Esophagus squamous epithelium (tissue), 5 donors: ENCODE results near the gene PRKAG1. TPM values are rescaled to one million over a fixed set of nuclear protein-coding genes. Genes with fewer than 3 reads are reported as not detected.

Experiments used
- DNase-seq: peaks from one replicate; lab custom pipeline; 2025; lab: John Stamatoyannopoulos, UW
- H3K27ac ChIP-seq, 4 donors: fragments of 200-600 bp; sonication (generic); one replicate each; pipeline ENCODE4 v1.5.1; 2016 to 2019; ENCODE audit warnings: mild to moderate bottlenecking in 1 of 4
- H3K27me3 ChIP-seq, 4 donors: fragments of 200-600 bp; sonication (generic); 1 replicate in 3 of 4; 2 replicates in 1 of 4; pipeline versions ENCODE4 v1.5.1 to v1.6.0; 2017 to 2021; ENCODE audit warnings: antibody characterized with exemption in 1 of 4
- H3K36me3 ChIP-seq, 3 donors: fragments of 200-600 bp; sonication (generic); one replicate each; pipeline ENCODE4 v1.5.1; 2016 to 2019
- H3K4me1 ChIP-seq, 3 donors: fragments of 200-600 bp; sonication (generic); one replicate each; pipeline ENCODE4 v1.5.1; 2017 to 2019
- H3K4me3 ChIP-seq, 4 donors: fragments of 200-600 bp; sonication (generic); 1 replicate in 3 of 4; 2 replicates in 1 of 4; pipeline ENCODE4 v1.5.1; 2016 to 2019; ENCODE audit warnings: mild to moderate bottlenecking in 2 of 4, moderate library complexity in 1 of 4
- H3K9me3 ChIP-seq, 3 donors: fragments of 200-600 bp; sonication (generic); one replicate each; pipeline ENCODE4 v1.5.1; 2016 to 2019
- POLR2A ChIP-seq, 4 donors: fragments of 450-650 bp; IDR thresholded peaks; one replicate each; pipeline ENCODE4 v1.6.1; 2017; ENCODE audit warnings: antibody characterized with exemption in 4 of 4, mild to moderate bottlenecking in 4 of 4, moderate library complexity in 3 of 4
- WGBS, 2 donors: methylation state at CpG; one replicate each; pipeline ENCODE4 v1.1.5; 2018; 5-methylcytosine and 5-hydroxymethylcytosine counted together
- intact Hi-C: fragments of 100-400 bp; cut with DNase I; formaldehyde crosslinking; loops from one replicate; pipeline ENCODE4 v1.15.0; 2022
- total RNA-seq, 4 donors: library from RNA; depleted of rRNA; stranded (reverse); fragments of >200 nt; gene quantifications; one replicate each; pipeline ENCODE4 v1.1.0, GENCODE V29; 2016
- TF ChIP-seq, protein P1 (sequence below), 6 experiments: fragments of 450-650 bp in 4 of 6; fragments of 200-600 bp in 2 of 6; sonication (generic) in 2 of 6; IDR thresholded peaks; one replicate each; pipeline ENCODE4 v1.5.1; 2016 to 2019; ENCODE audit warnings: antibody characterized with exemption in 6 of 6, mild to moderate bottlenecking in 4 of 6, moderate library complexity in 4 of 6
- donor health status: DM: yes; HTN: yes; CAD: no.

PRKAG1 gene
- total RNA-seq, 4 donors from 2014 or later = 31.9 to 58.6 (median 47.8) TPM

DNA sequence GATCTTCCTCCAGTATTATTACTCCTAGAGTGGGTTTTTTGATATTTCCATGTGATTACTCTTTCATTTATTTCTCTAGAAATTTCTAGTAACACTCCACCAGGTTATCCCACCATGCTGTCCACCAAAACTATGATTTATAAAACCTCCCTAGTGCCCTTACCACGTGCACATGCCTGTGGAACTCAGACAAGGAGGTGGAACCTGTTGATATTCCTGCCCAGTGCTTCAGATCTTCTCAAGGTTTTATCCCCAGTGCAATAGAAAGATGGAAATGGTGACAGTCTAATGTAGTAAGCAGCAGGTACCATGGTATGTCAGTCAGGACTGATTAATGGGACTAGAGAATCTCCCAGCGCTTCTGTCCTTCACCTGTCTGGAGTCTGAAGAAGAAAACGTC is 57.7 kb downstream of the PRKAG1 start:
- Histone ChIP-seq H3K27me3 (no peaks in the 10 kb centered on the region), H3K4me3 (no peak overlapping the region), H3K4me1 (peaks cover 8 to 21% (median 9%) of the 10 kb centered on the region in 3 donors), H3K9me3 (no peaks in the 10 kb centered on the region), H3K36me3 (no peaks in the 10 kb centered on the region), H3K27ac (no peak overlapping the region)
- 67 to 83% methylated on average over 2 to 3 of the region's 3 CpGs for WGBS, 2 donors
- DNase-seq = no peak
- intact Hi-C loops = no loop called here
- TF ChIP-seq, protein P1, sequence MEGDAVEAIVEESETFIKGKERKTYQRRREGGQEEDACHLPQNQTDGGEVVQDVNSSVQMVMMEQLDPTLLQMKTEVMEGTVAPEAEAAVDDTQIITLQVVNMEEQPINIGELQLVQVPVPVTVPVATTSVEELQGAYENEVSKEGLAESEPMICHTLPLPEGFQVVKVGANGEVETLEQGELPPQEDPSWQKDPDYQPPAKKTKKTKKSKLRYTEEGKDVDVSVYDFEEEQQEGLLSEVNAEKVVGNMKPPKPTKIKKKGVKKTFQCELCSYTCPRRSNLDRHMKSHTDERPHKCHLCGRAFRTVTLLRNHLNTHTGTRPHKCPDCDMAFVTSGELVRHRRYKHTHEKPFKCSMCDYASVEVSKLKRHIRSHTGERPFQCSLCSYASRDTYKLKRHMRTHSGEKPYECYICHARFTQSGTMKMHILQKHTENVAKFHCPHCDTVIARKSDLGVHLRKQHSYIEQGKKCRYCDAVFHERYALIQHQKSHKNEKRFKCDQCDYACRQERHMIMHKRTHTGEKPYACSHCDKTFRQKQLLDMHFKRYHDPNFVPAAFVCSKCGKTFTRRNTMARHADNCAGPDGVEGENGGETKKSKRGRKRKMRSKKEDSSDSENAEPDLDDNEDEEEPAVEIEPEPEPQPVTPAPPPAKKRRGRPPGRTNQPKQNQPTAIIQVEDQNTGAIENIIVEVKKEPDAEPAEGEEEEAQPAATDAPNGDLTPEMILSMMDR (IDR thresholded peaks at IDR 0.05) = no peak
- no peak for TF ChIP-seq POLR2A (IDR thresholded peaks at IDR 0.05)

DNA sequence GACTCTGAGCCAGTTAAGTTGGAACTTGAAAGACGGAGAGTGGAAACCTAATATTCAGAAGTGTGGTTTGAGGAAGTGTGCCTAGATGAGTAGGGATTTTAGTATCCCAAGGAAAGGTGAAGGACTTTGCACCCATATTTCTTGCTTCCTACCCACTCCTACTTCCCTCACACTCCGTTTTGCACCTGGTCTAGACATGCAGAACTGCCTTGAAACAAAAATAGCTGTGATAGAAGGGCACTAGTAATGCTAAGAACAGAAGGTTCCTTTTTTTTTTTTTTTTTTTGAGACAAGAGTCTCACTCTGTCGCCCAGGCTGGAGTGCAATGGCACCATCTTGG is 60.6 kb downstream of the PRKAG1 start:
- Histone ChIP-seq H3K4me3 (peak overlapping the region in 3 of 4 donors; percentile 72 to 97 (median 95)), H3K9me3 (no peaks in the 10 kb centered on the region), H3K27me3 (no peaks in the 10 kb centered on the region), H3K27ac (peak overlapping the region; percentile 81 to 92 (median 86)), H3K4me1 (peaks cover 13 to 49% (median 15%) of the 10 kb centered on the region in 3 donors), H3K36me3 (peaks cover 0 to 17% (median 0%) of the 10 kb centered on the region in 3 donors)
- no peak for TF ChIP-seq POLR2A (IDR thresholded peaks at IDR 0.05)
- TF ChIP-seq, protein P1 (IDR thresholded peaks at IDR 0.05) = no peak
- 0 to 23% methylated on average over 2 to 3 of the region's 3 CpGs for WGBS, 2 donors
- no peak for DNase-seq
- intact Hi-C loops = no loop called here

DNA sequence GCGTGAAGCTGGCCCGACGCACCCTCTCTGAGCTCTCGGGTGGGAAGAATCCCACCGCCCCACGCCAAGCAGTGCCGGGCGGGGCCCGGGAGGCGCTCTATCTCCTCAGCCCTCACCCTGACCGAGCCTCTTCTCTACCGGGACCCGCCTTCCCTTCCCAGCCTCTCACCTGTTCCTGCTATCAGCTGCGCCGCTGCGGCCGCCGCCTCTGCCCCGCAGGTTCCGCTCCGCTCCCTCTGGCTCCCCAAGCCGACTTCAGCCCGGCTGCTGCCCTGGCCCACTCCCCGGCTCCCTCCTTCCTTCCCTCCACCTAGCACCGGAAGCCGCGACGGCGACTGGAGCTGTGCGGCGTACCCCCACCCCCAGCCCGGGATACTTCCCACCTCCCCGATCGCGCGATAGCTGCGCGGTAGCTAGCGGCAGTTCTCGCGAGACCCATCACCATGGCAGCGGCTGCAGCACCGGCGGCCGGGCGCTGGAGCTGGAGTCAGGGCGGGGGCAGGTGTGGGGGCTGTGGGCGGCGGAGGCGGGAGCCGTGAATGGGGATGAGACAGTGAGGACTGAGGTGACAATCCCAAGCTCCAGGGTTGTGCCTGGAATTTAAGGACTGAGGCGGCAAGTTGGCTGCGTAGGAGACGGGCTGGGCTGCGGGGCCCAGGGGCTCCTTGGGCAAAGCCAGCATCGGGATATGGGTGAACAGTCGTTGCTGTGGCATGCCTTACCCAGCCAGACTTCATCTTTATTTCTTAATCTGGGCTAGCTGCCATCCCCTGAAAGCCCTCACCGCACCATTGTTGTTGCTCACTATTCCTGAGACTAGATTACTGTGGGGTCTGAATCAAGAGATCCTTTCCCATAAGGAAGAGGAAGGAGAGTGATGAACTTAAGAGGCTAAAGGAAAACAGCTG is 61.2 kb downstream of the PRKAG1 start, which contains the start of gene ARF3:
ARF3 (minus strand) TSS at position 347 of the 908 bp plus-strand sequence. CDS start 16,392 bp downstream, outside the sequence.
- DNase-seq = peak; percentile 58
- H3K9me3 ChIP-seq = no peaks in the 10 kb centered on the region
- TF ChIP-seq, protein P1 (IDR thresholded peaks at IDR 0.05) = no peak
- peak in 3 of 4 donors; percentile 24 to 70 (median 64) for TF ChIP-seq POLR2A (IDR thresholded peaks at IDR 0.05)
- H3K4me1 ChIP-seq = peaks cover 13 to 53% (median 15%) of the 10 kb centered on the region in 3 donors
- H3K27ac ChIP-seq = peak within 1 kb of the TSS; percentile 81 to 92 (median 86)
- WGBS, 2 donors = 0 to 1% methylated on average over 6 to 25 of the region's 58 CpGs
- H3K4me3 ChIP-seq = peak within 1 kb of the TSS; percentile 72 to 97 (median 94)
- peaks cover 0 to 23% (median 4%) of the 10 kb centered on the region in 3 donors for H3K36me3 ChIP-seq
- intact Hi-C loops = no loop called here
- no peaks in the 10 kb centered on the region for H3K27me3 ChIP-seq

DNA sequence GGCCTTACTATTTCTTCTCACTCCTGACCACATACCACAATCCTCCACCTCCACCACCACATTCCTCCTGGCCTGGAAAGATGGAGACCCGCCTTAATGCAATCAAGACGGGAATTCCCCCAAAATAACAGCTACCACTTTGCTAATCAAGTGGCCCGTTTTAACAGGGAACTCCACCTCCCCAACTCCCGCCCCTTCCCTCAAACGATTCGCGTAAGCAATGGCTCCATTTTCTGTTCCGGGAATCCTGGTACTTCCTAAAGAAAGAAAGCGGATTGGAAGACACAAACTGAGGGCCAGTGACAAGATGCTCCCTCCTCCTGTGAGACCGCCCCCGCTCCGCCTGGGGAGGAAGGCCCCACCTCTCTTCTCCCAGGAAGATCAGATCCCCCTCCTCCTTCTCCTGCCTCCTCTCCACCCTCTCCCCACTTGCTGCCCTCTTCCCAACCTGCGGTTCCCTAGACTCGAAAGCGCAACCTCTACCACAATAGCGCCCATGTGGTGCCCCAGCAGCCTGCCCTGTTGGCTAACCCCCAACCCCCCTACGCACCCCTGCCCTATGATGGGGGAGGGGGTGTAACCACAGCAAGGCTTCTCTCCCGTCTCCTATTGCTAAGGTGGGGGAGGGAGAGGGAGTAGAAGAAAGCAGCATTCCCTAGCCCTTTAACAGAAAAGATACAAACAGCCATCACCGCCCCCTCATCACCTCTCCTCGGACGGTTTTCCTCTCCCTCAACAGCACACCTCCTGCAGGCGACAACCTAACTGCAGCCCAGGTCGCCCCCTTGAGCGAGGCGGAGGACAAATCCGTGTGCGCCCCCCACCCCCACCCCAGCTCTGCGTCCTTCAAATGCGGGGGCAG is 62.1 kb downstream of the PRKAG1 start:
- Histone ChIP-seq H3K4me3 (peak overlapping the region; percentile 72 to 97 (median 94)), H3K9me3 (no peaks in the 10 kb centered on the region), H3K36me3 (peaks cover 0 to 32% (median 4%) of the 10 kb centered on the region in 3 donors), H3K27ac (peak overlapping the region; percentile 81 to 92 (median 86)), H3K27me3 (no peaks in the 10 kb centered on the region), H3K4me1 (peaks cover 13 to 53% (median 15%) of the 10 kb centered on the region in 3 donors)
- no peak for DNase-seq
- 0% methylated on average over 12 to 17 of the region's 29 CpGs for WGBS, 2 donors
- intact Hi-C loops = no loop called here
- peak in 1 of 4 donors; percentile 8 for TF ChIP-seq POLR2A (IDR thresholded peaks at IDR 0.05)
- TF ChIP-seq, protein P1 (IDR thresholded peaks at IDR 0.05) = no peak
